ENCODE data around the gene SLK.

GRCh38 chr10:103958996-103959395 is 7.9 kb upstream of the SLK start:
- TF ChIP-seq YY1 (IDR thresholded peaks at IDR 0.05; ENCODE audit: low read depth) (no peak), RCOR1 (IDR thresholded peaks at IDR 0.05; ENCODE audit: low read length) (no peak), CTCF (IDR thresholded peaks at IDR 0.05) (no peak), POLR2AphosphoS5 (IDR thresholded peaks at IDR 0.05; ENCODE audit: low read depth, low read length) (no peak), GABPA (IDR thresholded peaks at IDR 0.05; ENCODE audit: low read depth) (no peak)
- TF ChIP-seq, protein P1, sequence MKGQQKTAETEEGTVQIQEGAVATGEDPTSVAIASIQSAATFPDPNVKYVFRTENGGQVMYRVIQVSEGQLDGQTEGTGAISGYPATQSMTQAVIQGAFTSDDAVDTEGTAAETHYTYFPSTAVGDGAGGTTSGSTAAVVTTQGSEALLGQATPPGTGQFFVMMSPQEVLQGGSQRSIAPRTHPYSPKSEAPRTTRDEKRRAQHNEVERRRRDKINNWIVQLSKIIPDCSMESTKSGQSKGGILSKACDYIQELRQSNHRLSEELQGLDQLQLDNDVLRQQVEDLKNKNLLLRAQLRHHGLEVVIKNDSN (IDR thresholded peaks at IDR 0.05; ENCODE audit: borderline replicate concordance, low read depth): no peak
